Mesenchymal stem cell (in vitro differentiated cells and primary cell): Measurements from ENCODE around the gene PRLHR.
A peak's percentile ranks its signal among the peaks of the same experiment; 100 is the strongest.

ENCODE experiments used
- DNase-seq: peaks from one replicate; pipeline ENCODE4 v3.0.0-alpha.2; 2013
- H2AFZ ChIP-seq: one replicate; pipeline ENCODE4 v1.6.1; 2013; ENCODE audit warnings: low read depth, mild to moderate bottlenecking, control low read depth, inconsistent platforms, low read length, moderate library complexity
- H2AK5ac ChIP-seq: 2 replicates; pipeline ENCODE4 v1.6.1; 2013; ENCODE audit warnings: low read length, moderate library complexity, mild to moderate bottlenecking, inconsistent platforms; ENCODE audit not compliant: severe bottlenecking
- H2BK120ac ChIP-seq: one replicate; pipeline ENCODE4 v1.6.1; 2013; ENCODE audit warnings: low read depth, mild to moderate bottlenecking, inconsistent platforms, low read length, moderate library complexity
- H2BK12ac ChIP-seq, 2 experiments: one replicate each; pipeline ENCODE4 v1.6.1; 2013; ENCODE audit warnings: inconsistent platforms in 2 of 2, low read length in 2 of 2, mild to moderate bottlenecking in 2 of 2, moderate library complexity in 2 of 2, control low read depth in 1 of 2
- H2BK15ac ChIP-seq: one replicate; pipeline ENCODE4 v1.6.1; 2013; ENCODE audit warnings: mild to moderate bottlenecking, low read depth, inconsistent platforms; ENCODE audit not compliant: poor library complexity, severe bottlenecking
- H2BK5ac ChIP-seq: 2 replicates; pipeline ENCODE4 v1.6.1; 2013; ENCODE audit warnings: low read depth, mild to moderate bottlenecking, low read length, control low read depth, inconsistent platforms; ENCODE audit not compliant: poor library complexity, severe bottlenecking
- H3K14ac ChIP-seq, 2 experiments: one replicate each; pipeline ENCODE4 v1.6.1; 2013; ENCODE audit warnings: inconsistent platforms in 2 of 2, low read length in 2 of 2, control low read depth in 1 of 2, mild to moderate bottlenecking in 1 of 2, moderate library complexity in 1 of 2
- H3K18ac ChIP-seq, 2 experiments: one replicate each; pipeline ENCODE4 v1.6.1; 2013; ENCODE audit warnings: inconsistent platforms in 2 of 2, low read length in 2 of 2, control low read depth in 1 of 2, low read depth in 1 of 2, mild to moderate bottlenecking in 1 of 2
- H3K23ac ChIP-seq, 2 experiments: one replicate each; pipeline ENCODE4 v1.6.1; 2013; ENCODE audit warnings: inconsistent platforms in 2 of 2, low read length in 2 of 2, mild to moderate bottlenecking in 2 of 2, moderate library complexity in 2 of 2, control low read depth in 1 of 2
- H3K27ac ChIP-seq: 2 replicates; pipeline ENCODE4 v1.5.1; 2013; ENCODE audit warnings: mild to moderate bottlenecking, moderate library complexity, low read length, control low read depth, inconsistent platforms; ENCODE audit not compliant: poor library complexity, severe bottlenecking
- H3K27me3 ChIP-seq, 2 experiments: 2 replicates each; pipeline versions ENCODE4 v1.6.1 to v1.7.0; 2013; ENCODE audit warnings: low read length in 2 of 2, mild to moderate bottlenecking in 2 of 2, moderate library complexity in 2 of 2, control low read depth in 1 of 2, inconsistent platforms in 1 of 2; ENCODE audit not compliant: control insufficient read depth in 1 of 2, insufficient read depth in 1 of 2
- H3K36me3 ChIP-seq, 2 experiments: 2 replicates each; pipeline versions ENCODE4 v1.6.1 to v1.7.0; 2013; ENCODE audit warnings: low read length in 2 of 2, control low read depth in 1 of 2, inconsistent platforms in 1 of 2, low read depth in 1 of 2, mild to moderate bottlenecking in 1 of 2; ENCODE audit not compliant: insufficient read depth in 2 of 2, control insufficient read depth in 1 of 2
- H3K4ac ChIP-seq, 2 experiments: one replicate each; pipeline ENCODE4 v1.6.1; 2013; ENCODE audit warnings: inconsistent platforms in 2 of 2, low read length in 2 of 2, mild to moderate bottlenecking in 2 of 2, moderate library complexity in 2 of 2, control low read depth in 1 of 2, low read depth in 1 of 2
- H3K4me1 ChIP-seq: 2 replicates; pipeline ENCODE4 v1.6.1; 2013; ENCODE audit warnings: low read depth, low read length, control low read depth; ENCODE audit not compliant: control insufficient read depth, insufficient read depth
- H3K4me2 ChIP-seq: 2 replicates; pipeline ENCODE4 v1.6.1; 2013; ENCODE audit warnings: low read length, mild to moderate bottlenecking, inconsistent platforms; ENCODE audit not compliant: poor library complexity, severe bottlenecking
- H3K4me3 ChIP-seq, 2 experiments: 2 replicates each; pipeline versions ENCODE4 v1.5.1 to v1.7.0; 2013; ENCODE audit warnings: low read length in 2 of 2, mild to moderate bottlenecking in 2 of 2, control low read depth in 1 of 2, low read depth in 1 of 2; ENCODE audit not compliant: insufficient read depth in 1 of 2
- H3K79me1 ChIP-seq: replicated peaks from 2 replicates; pipeline ENCODE4 v1.6.1; 2013; ENCODE audit warnings: mild to moderate bottlenecking, control low read depth, low read length, inconsistent platforms; ENCODE audit not compliant: poor library complexity, severe bottlenecking
- H3K9ac ChIP-seq: 2 replicates; pipeline ENCODE4 v1.7.0; 2013; ENCODE audit warnings: mild to moderate bottlenecking, low read length, moderate library complexity
- H3K9me3 ChIP-seq: 2 replicates; pipeline ENCODE4 v1.7.0; 2013; ENCODE audit warnings: mild to moderate bottlenecking, low read length; ENCODE audit not compliant: control insufficient read depth
- H4K8ac ChIP-seq: one replicate; pipeline ENCODE4 v1.6.1; 2013; ENCODE audit warnings: inconsistent platforms, mild to moderate bottlenecking, low read length, moderate library complexity
- H4K91ac ChIP-seq: one replicate; pipeline ENCODE4 v1.6.1; 2013; ENCODE audit warnings: mild to moderate bottlenecking, low read length, inconsistent platforms
- WGBS: methylation state at CpG from one replicate; pipeline ENCODE4 v1.1.7; 2013; ENCODE audit warnings: mixed read lengths; 5-methylcytosine and 5-hydroxymethylcytosine counted together

PRLHR gene

GRCh38 chr10:118570591-118570990 lies 24.9 kb downstream of the PRLHR start:
- H3K9me3 ChIP-seq, result no peaks in the 10 kb centered on the region
- H3K4me2 ChIP-seq, result no peak overlapping the region
- H3K27me3 ChIP-seq, result peaks cover 0 to 11% of the 10 kb centered on the region in 2 experiments
- no peaks in the 10 kb centered on the region for H3K36me3 ChIP-seq
- no peak for DNase-seq
- no peak overlapping the region for H3K4ac ChIP-seq
- H2AK5ac ChIP-seq, result no peak overlapping the region
- no peaks in the 10 kb centered on the region for H3K4me1 ChIP-seq
- no peak overlapping the region for H2AFZ ChIP-seq
- H2BK5ac ChIP-seq, result no peak overlapping the region
- H3K27ac ChIP-seq, result no peak overlapping the region
- H3K4me3 ChIP-seq, result no peak overlapping the region
- no peak overlapping the region for H2BK120ac ChIP-seq
- 96% methylated on average over 3 of the region's 5 CpGs for WGBS
- no peak overlapping the region for H2BK12ac ChIP-seq
- no peak overlapping the region for H3K14ac ChIP-seq
- no peak overlapping the region for H4K8ac ChIP-seq
- H3K18ac ChIP-seq, result no peak overlapping the region
- H3K9ac ChIP-seq, result peak overlapping the region; percentile 40
- H4K91ac ChIP-seq, result no peak overlapping the region
- no peaks in the 10 kb centered on the region for H3K79me1 ChIP-seq
- no peak overlapping the region for H3K23ac ChIP-seq
- H2BK15ac ChIP-seq, result no peak overlapping the region

- no peak overlapping the region for H3K14ac ChIP-seq
- H3K27ac ChIP-seq, result no peak overlapping the region
- no peaks in the 10 kb centered on the region for H3K9me3 ChIP-seq
- H2BK120ac ChIP-seq, result no peak overlapping the region
- WGBS, result 100% methylated on average over 1 of the region's 3 CpGs
- no peak overlapping the region for H2BK5ac ChIP-seq
- no peak overlapping the region for H4K8ac ChIP-seq
- peaks cover 0 to 18% of the 10 kb centered on the region in 2 experiments for H3K27me3 ChIP-seq
- no peak overlapping the region for H4K91ac ChIP-seq
- H2AK5ac ChIP-seq, result no peak overlapping the region
- H3K79me1 ChIP-seq, result no peaks in the 10 kb centered on the region
- H3K18ac ChIP-seq, result no peak overlapping the region
- no peaks in the 10 kb centered on the region for H3K4me1 ChIP-seq
- H3K4ac ChIP-seq, result no peak overlapping the region
- no peak overlapping the region for H3K4me2 ChIP-seq
- no peak for DNase-seq
- no peak overlapping the region for H3K9ac ChIP-seq
- H3K4me3 ChIP-seq, result no peak overlapping the region
- H3K36me3 ChIP-seq, result no peaks in the 10 kb centered on the region
- H2BK15ac ChIP-seq, result no peak overlapping the region
- no peak overlapping the region for H2BK12ac ChIP-seq
- H2AFZ ChIP-seq, result no peak overlapping the region
- peak overlapping the region in 1 of 2 experiments; percentile 14 for H3K23ac ChIP-seq
These were observed 25.6 kb downstream of the PRLHR start for GRCh38 chr10:118569882-118570252.

GRCh38 chr10:118569241-118569881 lies 26.1 kb downstream of the PRLHR start:
- Histone ChIP-seq H3K36me3 (no peaks in the 10 kb centered on the region), H2AFZ (no peak overlapping the region), H3K27ac (no peak overlapping the region), H2BK120ac (no peak overlapping the region), H2AK5ac (no peak overlapping the region), H3K9me3 (no peaks in the 10 kb centered on the region), H4K8ac (no peak overlapping the region), H3K4me3 (no peak overlapping the region), H3K9ac (peak overlapping the region; percentile 78), H3K23ac (no peak overlapping the region), H3K4ac (no peak overlapping the region), H2BK5ac (no peak overlapping the region), H3K79me1 (no peaks in the 10 kb centered on the region), H3K18ac (no peak overlapping the region), H2BK15ac (no peak overlapping the region), H2BK12ac (no peak overlapping the region), H3K14ac (no peak overlapping the region), H3K27me3 (peaks cover 2 to 22% of the 10 kb centered on the region in 2 experiments), H3K4me2 (no peak overlapping the region), H3K4me1 (no peaks in the 10 kb centered on the region), H4K91ac (no peak overlapping the region)
- peak; percentile 26 for DNase-seq
- WGBS, result 84% methylated on average over 8 of the region's 8 CpGs

- Histone ChIP-seq H3K4me3 (peak overlapping the region in 1 of 2 experiments; percentile 6), H3K9ac (peak overlapping the region; percentile 78), H2BK12ac (no peak overlapping the region), H2AK5ac (no peak overlapping the region), H3K14ac (no peak overlapping the region), H4K91ac (no peak overlapping the region), H3K4me1 (no peaks in the 10 kb centered on the region), H2BK5ac (no peak overlapping the region), H4K8ac (no peak overlapping the region), H3K79me1 (no peaks in the 10 kb centered on the region), H3K9me3 (no peaks in the 10 kb centered on the region), H2BK120ac (no peak overlapping the region), H3K4me2 (no peak overlapping the region), H2AFZ (no peak overlapping the region), H3K4ac (no peak overlapping the region), H3K18ac (no peak overlapping the region), H3K27ac (no peak overlapping the region), H3K27me3 (peaks cover 12 to 25% of the 10 kb centered on the region in 2 experiments), H2BK15ac (no peak overlapping the region), H3K23ac (no peak overlapping the region), H3K36me3 (no peaks in the 10 kb centered on the region)
- peak; percentile 65 for DNase-seq
- WGBS, result 74% methylated on average over 3 of the region's 10 CpGs
These were observed 27.1 kb downstream of the PRLHR start for GRCh38 chr10:118568327-118568848.
